Measurements from ENCODE around the gene CDK14.

CDK14 gene

DNA sequence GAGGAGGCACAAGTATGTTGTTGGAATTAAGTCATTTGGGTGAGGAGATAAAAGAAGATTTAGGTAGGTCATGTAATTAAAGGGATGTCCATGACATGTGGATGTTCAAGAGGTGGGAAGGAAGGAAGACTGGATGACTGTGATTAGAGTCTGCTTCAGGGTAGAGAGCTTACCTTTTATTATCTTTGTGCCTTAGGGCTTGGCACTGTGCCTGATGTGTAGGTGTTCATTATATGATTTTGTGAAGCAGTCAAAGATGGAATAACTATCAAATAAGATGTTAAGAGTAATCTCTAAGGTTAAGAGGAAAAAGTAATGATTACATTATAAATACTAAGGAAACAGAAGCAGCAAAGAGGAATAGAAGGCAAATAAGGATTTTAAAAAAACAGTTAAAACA, 97.8 kb downstream of the CDK14 start:
- TF ChIP-seq, protein P1, sequence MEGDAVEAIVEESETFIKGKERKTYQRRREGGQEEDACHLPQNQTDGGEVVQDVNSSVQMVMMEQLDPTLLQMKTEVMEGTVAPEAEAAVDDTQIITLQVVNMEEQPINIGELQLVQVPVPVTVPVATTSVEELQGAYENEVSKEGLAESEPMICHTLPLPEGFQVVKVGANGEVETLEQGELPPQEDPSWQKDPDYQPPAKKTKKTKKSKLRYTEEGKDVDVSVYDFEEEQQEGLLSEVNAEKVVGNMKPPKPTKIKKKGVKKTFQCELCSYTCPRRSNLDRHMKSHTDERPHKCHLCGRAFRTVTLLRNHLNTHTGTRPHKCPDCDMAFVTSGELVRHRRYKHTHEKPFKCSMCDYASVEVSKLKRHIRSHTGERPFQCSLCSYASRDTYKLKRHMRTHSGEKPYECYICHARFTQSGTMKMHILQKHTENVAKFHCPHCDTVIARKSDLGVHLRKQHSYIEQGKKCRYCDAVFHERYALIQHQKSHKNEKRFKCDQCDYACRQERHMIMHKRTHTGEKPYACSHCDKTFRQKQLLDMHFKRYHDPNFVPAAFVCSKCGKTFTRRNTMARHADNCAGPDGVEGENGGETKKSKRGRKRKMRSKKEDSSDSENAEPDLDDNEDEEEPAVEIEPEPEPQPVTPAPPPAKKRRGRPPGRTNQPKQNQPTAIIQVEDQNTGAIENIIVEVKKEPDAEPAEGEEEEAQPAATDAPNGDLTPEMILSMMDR (IDR thresholded peaks at IDR 0.05), result no peak

DNA sequence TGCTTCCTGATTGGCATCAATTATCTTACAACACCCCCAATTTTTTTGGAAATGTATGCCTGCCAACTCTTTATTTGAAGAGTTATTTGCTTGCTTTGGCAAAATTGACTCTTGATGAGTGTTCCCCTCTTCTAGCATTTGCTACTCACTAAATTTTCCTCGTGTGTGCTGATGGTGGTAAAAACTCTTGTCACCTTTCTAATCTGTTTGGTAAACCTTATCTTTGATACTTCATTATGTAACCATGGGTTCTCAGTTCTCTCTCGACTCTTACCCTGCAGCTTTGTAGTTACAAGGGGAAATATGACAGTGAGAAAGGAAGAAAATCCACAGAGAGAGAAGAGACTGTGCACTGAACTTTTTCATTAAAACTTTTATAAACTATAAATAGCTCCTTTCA, 102.5 kb downstream of the CDK14 start:
- TF ChIP-seq, protein P1 (IDR thresholded peaks at IDR 0.05), result no peak

DNA sequence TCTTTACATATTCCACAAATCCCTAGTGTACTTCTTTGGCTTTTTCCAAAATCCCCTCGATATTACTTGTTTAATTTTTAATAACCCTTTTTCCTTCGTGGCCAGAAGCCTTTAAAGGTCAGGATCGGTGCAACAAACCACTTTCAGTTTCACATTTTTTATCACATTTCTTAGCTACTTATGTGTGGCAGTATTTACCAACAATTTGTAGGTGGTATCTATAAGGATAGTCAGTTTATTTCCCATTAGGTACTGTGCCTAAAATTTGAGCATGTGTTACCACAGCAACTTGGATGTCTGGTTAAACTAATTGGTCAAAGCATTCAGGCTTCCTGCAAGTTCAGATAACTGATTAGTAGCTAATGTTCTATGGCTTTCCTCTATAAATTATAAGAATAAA, 104.9 kb downstream of the CDK14 start:
- TF ChIP-seq, protein P1 (IDR thresholded peaks at IDR 0.05), result no peak

DNA sequence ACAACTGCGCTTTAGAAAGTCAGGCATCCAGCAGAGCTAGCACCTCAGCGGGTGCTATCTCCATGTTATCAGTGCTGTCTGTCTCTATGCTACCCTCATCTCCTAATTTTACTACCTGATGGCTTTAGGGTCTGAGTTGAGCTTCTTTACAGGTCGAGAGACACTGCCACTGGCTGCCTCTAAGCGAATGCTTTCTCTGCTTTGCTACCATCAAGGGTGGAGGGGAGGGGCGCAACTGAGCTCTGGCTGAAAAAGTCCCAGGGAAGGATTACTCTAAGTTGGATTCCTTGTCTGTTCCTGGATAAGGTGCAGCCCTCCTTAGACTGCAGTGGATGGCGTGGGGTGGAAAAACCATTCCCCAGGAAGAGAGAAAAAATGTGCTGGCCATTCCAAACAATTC, 105.7 kb downstream of the CDK14 start:
- TF ChIP-seq, protein P1 (IDR thresholded peaks at IDR 0.05), result no peak

DNA sequence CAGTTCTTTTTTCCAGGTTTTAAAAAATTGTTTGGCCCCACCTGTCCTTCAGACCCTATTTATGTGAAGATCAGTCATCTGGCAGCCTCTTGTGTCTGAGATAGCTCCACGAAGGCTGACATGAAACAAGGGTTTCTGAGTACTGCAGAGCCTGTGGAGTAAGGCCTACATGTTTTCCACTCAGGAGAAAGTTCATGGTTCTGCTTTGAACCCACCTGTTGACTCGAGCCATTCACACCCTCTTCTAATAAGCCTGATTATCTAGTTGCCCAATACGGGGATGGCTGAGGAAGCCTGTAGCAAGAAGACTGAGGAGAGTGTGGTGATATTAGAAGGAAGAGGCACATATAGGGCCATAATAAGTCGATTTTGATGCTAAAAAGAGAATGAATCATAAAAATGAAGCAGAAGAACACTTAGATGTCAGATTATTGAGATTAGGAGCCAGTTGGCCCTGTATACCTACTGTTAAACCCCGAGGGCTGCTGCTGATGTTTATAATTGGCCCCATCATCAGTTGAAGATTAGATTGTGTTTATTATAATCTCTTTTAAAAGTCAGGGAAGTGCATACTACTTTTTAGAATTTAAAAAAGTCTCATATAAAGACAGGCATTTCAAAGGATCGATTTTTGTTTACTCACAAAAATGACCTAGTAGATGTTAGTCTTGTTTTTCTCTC, 109.4 kb downstream of the CDK14 start:
- TF ChIP-seq, protein P1 (IDR thresholded peaks at IDR 0.05), result no peak

DNA sequence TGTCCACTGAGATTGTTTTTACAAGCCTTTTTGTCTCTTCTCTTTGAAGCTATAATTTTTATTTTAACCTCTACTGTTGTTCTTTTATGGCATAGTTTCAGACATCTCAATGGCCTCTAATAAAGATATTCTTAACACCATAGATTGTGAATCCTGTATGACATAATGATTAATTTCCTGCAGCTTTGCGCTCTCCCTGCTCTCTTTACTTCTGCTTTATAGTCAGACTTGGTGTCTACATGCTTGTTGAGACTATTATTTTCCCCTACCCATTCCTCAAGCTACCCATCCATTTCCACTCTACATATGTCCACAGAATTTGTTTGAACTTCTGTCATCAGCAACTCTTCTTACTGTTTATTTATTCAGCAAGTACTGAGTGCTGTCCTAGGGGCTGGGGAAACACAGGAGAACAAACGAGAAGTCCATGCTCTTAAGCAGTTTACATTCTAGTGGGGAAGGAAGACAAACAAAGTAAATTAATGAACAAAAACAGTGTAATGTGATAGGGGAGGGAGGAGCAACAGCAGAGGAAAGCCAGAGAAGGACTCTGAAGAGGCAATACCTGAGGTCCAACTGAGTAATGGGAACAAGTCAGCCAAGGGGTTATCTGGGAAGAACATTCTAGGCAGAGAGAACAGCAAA, 110.1 kb downstream of the CDK14 start:
- TF ChIP-seq, protein P1 (IDR thresholded peaks at IDR 0.05), result no peak

DNA sequence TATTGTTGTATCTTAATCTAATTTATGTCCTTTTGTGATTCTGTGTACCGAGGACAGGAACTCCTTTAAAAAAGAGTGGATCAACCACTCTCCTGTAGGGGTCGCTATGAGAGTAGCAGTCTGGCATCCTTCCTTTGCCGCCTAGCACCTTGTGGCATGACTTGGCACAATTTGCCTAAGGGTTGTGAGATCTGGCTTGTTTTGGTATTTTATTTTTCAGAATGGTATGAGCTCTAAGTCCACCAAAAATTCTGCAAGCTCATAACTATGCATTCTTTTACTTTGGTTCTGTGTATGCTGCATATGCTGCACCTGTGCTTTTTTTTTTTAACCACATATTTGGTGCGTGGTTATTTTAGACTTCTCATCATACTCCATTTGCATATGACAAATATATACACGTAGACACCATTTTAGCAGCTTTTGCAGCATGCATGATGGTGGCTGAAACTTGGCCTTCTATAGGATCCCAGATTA, 112.8 kb downstream of the CDK14 start:
- TF ChIP-seq, protein P1 (IDR thresholded peaks at IDR 0.05), result peak; percentile 38; the same call in 1 of the 2 replicates

All from LNCAP (cell line).